NCI-H774 (cell line): Measurements from ENCODE around the gene FASTK.

Experiments used
- DNase-seq: peaks from one replicate; lab custom pipeline; 2025; lab: John Stamatoyannopoulos, UW

The FASTK gene

DNA sequence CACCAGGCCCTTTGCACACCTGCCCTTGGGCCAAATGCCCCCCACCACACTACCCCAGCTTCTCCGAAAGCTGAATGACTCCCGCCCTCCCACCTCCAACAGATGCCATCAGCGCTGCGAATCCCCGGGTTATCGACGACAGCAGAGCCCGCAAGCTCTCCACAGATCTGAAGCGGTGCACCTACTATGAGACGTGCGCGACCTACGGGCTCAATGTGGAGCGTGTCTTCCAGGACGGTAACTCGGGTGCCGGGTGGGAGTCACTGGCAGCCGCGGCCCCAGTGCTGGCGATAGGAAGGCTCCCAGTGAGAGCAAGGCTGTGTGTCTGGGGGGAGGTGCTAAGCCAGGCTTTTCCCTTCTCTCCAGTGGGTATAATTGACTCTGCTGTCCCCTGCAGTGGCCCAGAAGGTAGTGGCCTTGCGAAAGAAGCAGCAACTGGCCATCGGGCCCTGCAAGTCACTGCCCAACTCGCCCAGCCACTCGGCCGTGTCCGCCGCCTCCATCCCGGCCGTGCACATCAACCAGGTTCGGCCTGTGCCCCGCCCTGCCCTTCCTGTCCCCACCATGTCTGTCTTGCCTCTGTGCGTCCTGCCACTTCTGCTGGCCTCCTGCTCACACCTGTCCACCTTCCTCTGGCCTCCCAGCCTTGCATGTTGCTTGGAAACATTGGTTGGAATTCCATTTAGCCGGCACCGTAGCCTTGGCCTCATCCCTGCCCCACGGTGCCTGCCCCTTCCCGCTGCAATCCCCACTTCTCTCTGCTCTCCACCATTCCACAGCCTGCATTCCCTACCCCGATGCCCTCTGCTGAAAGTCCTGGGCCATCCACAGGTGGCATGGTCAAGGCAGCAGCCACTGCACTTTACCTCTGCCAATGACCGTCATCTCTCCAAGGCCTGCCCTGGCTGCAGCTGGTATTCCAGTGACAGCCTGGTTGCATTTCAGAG lies 37.8 kb upstream of the FASTK start:
- DNase-seq = no peak

DNA sequence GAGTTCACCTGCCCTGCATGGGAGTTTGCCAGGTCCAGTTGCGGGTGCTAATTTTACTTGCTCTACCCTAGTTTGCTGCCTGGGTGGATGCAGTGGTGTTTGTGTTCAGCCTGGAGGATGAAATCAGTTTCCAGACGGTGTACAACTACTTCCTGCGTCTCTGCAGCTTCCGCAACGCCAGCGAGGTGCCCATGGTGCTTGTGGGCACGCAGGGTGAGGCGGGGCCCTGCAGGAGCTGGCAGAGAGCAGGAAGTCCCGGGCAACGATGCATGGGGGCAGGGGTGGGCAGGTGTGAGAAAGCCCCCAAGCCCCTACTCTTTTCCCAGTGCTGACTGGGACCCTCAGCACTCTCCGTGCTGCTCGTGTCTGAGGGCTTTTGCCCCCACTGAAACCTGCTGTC lies 37.0 kb upstream of the FASTK start:
- no peak for DNase-seq

DNA sequence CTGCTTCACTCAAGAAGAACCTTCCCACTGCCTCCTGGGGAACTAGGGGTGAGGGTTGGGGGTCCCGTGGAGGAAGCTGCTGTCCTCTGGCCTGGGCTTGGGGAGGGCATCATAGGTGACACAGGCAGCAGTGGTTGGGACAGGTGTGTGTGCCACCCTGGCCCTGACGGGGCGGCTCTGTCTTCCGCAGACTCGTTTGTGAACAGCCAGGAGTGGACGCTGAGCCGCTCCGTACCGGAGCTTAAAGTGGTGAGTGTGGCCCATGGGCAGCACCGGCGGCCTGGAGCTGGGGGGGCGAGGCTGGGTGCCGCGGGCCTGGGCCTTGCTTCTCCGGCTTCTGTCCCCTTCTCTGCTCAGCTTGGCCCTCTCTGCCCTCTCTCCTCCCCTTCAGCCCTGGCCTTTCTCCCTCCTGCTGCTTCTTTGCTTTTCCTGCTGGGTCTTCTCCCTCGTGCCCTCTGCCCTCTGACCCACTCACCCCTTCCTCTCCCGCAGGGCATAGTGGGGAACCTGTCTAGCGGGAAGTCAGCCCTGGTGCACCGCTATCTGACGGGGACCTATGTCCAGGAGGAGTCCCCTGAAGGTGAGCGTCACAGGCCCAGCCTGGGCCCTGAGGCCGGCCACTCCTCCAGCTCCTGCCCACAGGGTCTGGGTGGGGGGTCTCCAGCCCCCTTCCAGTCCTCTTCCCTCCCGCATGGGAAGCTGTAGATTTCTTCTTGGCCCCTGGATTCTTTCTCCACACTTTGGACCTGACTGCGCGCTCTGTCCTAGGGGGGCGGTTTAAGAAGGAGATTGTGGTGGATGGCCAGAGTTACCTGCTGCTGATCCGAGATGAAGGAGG lies 36.2 kb upstream of the FASTK start:
- no peak for DNase-seq

DNA sequence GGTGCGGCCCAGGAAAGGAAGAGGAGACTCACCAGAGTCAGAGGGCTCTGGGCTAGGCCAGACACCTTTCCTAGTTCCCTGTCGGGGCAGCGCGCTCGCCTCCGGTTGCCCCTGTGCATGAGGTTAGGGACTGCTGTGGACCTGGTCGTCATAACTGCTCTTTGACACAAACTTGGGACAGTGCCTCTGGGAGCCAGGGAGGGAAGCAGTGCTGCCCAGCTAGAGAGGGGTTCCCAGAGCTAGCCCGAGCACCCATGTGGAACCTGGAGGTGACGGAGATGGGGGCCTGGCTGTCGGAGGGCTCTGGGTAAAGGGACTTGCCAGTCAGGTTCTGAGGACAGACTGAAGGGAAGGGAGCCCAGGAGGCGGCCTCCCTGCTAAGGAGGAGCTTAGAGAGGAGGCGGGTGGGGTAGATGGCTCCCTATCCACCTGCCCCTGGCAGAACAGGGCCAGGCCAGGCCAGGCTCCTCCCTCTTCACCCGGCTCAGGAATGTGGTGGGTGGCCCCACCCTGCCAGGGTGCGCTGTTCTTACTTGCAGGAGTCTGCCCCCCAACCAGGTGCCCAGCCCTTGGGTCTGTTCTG lies 35.3 kb upstream of the FASTK start:
- no peak for DNase-seq

GRCh38 chr7:151115121-151115835 lies 34.7 kb upstream of the FASTK start:
- DNase-seq = no peak

DNA sequence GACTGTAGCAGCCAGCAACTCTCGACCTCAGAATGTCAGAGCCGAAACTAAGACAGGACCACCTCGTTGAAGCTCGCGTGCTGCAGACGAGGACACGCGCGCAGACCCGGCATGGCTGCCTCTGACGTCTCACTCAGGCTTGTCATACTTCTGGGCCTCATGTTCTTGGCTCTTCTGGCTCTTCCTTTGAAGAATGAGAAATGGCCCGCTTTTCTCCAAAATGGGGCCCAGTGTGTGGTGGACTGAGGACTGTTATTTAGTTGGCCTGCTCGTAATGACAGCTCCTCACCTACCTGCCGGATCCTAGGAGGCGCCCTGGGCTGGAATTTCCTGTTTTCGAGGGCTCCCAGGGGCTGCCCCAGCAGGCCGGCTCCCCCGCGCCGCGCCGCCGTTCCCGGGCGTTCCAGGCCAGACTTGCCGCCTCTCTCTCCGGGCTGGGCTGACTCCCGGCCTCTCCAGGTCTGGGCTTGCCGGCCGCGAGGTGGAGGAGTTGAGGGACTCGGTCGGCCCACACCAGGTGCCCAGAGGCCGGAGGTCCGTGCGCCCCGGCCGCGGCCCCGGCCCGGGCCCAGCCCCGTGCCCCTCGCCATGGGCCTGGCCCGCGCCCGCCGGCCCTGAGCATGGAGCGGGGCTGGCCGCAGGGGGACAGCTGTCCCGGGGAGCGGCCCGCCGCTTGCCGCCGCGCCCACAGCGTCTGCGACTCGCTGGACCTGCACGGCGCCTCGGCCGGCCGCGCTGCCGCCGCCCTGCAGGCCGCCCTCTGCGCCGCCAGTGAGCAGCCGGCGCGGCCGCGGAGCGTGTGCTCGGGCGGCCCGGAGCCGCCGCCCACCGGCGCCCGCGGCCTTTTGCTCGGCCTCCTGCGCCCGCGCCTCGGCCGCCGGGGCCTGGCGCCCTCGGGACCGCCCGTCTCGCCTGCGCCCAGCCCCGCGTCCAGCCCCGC lies 33.8 kb upstream of the FASTK start:
- DNase-seq = no peak

- no peak for DNase-seq
These were observed 32.9 kb upstream of the FASTK start for GRCh38 chr7:151113344-151114150.

GRCh38 chr7:151110941-151111645 lies 30.5 kb upstream of the FASTK start:
- DNase-seq = peak; percentile 41

DNA sequence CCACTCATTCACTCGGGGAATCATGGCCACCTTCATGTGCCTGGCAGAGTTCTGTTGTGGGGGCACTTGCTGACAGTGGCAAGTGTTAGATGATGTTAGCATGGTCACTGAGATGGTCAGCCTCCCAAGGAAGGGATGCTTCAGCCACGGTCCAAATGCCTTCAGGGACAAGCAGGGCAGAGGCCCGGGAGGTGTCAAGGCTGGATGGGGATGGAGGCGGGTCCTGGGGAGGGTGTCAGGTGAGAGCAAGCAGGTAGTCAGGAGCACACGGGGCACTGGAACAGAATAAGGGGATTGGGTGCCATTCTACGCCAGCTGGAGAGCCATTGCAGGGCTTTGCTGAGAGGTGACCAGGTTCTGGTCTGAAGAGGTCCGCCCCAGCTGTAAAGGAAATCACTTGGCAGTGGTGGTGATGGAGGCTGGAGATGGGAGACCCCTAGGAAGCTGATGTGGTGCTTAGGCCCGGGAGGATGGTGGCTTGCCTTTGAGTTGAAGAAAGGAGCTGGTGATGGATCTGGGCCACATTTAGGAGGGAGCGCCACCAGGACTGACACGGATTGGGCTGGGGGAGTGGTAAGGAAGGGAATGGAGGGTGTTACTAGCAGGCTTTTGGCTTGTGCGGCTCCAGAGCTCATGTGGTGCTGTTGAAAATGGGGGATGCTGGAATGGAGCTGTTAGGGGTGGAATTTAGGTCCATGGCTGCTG lies 29.8 kb upstream of the FASTK start:
- DNase-seq = no peak

- DNase-seq = no peak
These were observed 28.8 kb upstream of the FASTK start for GRCh38 chr7:151109094-151110048.

GRCh38 chr7:151107882-151108281 lies 27.3 kb upstream of the FASTK start:
- no peak for DNase-seq

- DNase-seq = no peak
These were observed 24.0 kb upstream of the FASTK start for GRCh38 chr7:151104411-151105235.

DNA sequence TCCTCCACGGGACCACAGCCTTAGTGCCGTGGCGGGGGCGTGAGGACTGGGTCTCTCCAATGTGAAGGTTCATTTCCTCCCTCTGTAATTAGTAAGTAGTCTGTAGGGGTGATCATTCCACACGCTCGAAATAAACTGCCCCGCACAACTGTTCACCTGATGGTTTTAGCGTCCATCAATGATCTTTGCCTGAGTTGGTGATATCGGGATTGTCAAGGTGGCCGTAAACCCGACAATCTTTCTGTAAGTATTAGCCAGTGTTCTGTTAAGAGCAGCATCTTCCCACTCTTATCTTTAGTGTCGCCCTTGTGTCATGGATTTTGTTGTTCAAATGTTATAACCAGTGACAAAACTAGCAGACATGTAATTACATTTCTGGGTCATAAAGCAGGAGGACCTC lies 23.4 kb upstream of the FASTK start:
- no peak for DNase-seq

DNA sequence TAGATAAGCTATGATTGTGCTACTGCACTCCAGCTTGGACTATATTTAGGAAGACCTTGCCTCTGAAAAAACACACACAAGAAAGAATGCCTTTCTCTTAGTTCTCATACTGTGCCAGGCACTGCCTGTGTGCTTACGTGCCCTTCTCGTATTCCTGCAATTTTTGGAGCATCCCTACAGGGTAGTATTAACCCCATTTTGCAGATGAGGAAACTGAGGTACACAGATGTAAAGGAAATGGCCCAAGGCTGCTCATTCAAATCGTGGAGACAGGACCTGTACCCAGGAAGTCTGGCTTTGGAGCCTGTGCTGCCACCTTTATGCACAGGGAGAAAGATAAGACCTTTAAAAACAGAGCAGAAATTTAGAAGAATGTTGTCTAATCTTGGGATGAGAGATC lies 22.4 kb upstream of the FASTK start:
- DNase-seq = no peak

DNA sequence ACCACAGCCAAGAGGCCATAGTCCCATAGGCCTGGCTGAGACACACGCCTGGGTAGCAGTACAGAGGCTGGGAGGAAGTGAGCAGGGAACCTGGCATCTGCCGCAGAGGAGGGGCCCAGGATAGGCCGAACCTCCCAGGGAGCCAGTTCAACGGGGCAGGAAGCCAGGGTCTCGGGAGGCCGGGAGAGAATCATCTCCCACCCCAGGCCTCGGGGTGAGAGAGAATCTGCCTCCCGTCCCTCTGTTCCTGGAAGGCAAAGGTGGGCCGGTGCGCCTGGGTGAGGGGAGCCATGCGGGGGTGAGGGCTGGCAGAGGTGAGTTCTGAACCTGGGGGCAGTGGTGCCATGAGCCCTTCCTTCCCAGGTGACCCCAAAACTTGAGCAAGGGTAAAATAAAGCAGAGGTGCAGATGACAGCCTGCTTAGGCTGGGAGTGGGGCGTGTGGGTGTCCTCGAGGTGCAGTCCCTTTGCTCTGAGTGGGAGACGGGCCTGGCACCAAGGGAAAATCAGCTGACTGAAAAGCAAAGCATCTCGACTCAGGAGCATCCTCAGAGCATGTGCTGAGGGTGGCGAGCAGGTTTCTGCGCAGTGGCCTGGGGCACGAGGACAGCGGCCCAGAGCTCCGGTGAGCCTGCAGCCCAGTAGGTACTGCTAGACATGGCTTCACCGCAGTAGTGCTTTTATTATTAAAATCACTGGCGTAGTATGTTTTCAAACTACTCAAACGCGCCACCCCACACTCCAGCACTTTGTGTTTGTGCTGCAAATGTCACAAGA lies 21.2 kb upstream of the FASTK start:
- no peak for DNase-seq

DNA sequence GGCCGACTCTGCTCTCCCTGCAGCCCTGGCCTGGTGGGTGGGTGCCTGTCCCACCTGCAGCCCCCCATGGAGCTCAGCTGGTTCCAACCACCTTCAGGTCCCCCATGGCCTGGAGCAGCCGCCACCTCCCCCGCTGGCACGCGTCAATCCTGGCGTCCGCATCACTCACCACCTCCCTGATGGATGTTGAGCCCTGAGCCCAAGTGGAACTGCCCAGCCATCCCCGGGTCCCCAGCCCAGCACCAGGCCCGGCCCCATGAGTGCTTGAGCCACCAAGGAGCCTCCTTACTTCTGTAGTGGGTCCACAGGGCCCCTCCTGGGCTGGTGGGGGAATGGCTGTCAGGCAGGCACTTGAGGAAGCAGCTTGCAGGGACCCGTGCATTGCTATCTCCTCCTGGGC lies 20.3 kb upstream of the FASTK start:
- no peak for DNase-seq
